ENCODE data around the gene TET3. TPM values are rescaled to one million over a fixed set of nuclear protein-coding genes. Genes with fewer than 3 reads are reported as not detected.
A peak's percentile ranks its signal among the peaks of the same experiment; 100 is the strongest.

Gene TET3
- total RNA-seq, 1 experiment from 2014 or later = 19.1 TPM

DNA sequence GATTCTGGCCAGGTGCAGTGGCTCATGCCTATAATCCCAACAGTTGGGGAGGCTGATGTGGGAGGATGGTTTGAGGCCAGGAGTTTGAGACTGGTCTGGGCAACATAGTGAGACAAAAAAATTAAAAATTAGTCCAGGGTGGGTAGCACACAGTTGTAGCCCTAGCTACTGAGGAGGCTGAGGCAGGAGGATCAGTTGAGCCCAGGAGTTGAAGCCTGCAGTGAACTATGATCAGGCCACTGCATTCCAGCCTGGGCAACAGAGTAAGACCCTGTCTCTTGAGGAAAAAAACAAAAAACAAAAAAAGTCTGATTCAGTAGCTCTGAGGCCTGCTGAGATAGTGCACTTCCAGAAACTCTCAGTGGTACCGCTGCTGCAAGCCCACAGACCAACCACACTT is 7.9 kb upstream of the TET3 start:
- Histone ChIP-seq H3K4me2 (no peak overlapping the region), H4K20me1 (ENCODE audit: insufficient read depth) (0 out of 2 replicates have a peak, but pooled peaks cover 3% of the 10 kb centered on the region), H3K4me3 (no peak overlapping the region), H3K4me1 (replicated peaks; ENCODE audit: insufficient read depth) (peaks cover 30% of the 10 kb centered on the region), H3K36me3 (ENCODE audit: low read depth) (no peaks in the 10 kb centered on the region), H3K27ac (no peak overlapping the region), H3F3A (ENCODE audit: insufficient read depth, low read depth) (peaks cover 30% of the 10 kb centered on the region), H2AFZ (no peak overlapping the region), H3K9me3 (ENCODE audit: insufficient read depth, low read depth) (peaks cover 7% of the 10 kb centered on the region; the same call in 1 of the 2 replicates), H3K27me3 (ENCODE audit: insufficient read depth, low read depth) (no peaks in the 10 kb centered on the region), H3K79me2 (ENCODE audit: low read depth) (no peaks in the 10 kb centered on the region), H3K9me2 (ENCODE audit: insufficient read depth) (no peaks in the 10 kb centered on the region)
- CTCF ChIA-PET = no interaction called here
- intact Hi-C loops (cut with micrococcal nuclease; ENCODE audit: unreplicated experiment) = no loop called here
- TF ChIP-seq, protein P1, sequence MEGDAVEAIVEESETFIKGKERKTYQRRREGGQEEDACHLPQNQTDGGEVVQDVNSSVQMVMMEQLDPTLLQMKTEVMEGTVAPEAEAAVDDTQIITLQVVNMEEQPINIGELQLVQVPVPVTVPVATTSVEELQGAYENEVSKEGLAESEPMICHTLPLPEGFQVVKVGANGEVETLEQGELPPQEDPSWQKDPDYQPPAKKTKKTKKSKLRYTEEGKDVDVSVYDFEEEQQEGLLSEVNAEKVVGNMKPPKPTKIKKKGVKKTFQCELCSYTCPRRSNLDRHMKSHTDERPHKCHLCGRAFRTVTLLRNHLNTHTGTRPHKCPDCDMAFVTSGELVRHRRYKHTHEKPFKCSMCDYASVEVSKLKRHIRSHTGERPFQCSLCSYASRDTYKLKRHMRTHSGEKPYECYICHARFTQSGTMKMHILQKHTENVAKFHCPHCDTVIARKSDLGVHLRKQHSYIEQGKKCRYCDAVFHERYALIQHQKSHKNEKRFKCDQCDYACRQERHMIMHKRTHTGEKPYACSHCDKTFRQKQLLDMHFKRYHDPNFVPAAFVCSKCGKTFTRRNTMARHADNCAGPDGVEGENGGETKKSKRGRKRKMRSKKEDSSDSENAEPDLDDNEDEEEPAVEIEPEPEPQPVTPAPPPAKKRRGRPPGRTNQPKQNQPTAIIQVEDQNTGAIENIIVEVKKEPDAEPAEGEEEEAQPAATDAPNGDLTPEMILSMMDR (conservative IDR thresholded peaks at IDR 0.05) = no peak
- no peak for TF ChIP-seq EZH2 (IDR thresholded peaks at IDR 0.05; ENCODE audit: low read depth)
- DNase-seq = no peak
- BruUV-seq (replicated peaks) = no TSS peak
- POLR2A ChIA-PET (ENCODE audit: unreplicated experiment) = no interaction called here

DNA sequence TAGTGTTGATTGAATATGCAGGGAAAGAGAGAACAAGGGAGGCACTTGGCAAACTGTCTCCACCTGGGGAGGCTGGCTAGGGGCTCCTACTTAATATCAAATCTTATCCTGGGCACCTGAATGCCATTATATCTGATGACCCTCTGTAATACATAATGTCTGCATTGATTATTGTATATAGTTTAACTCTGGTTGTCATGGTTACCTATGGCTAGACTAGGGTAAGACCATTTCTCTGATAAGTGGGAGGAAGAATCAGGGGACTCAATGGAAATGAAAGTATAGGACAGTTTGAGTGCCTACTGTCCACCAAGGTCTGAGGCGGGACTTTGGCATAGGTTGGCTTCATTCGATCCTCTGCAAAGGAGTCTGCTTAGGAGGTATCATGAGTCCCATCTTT is 7.2 kb upstream of the TET3 start:
- TF ChIP-seq, protein P1 (conservative IDR thresholded peaks at IDR 0.05) = no peak
- TF ChIP-seq EZH2 (IDR thresholded peaks at IDR 0.05; ENCODE audit: low read depth) = no peak
- Histone ChIP-seq H3K27ac (no peak overlapping the region), H3K4me3 (no peak overlapping the region), H3K4me1 (replicated peaks; ENCODE audit: insufficient read depth) (peaks cover 37% of the 10 kb centered on the region), H3K9me3 (ENCODE audit: insufficient read depth, low read depth) (peaks cover 7% of the 10 kb centered on the region; the same call in 1 of the 2 replicates), H3K79me2 (ENCODE audit: low read depth) (0 out of 2 replicates have a peak, but pooled peaks cover under 1% of the 10 kb centered on the region), H3F3A (ENCODE audit: insufficient read depth, low read depth) (peaks cover 35% of the 10 kb centered on the region), H4K20me1 (ENCODE audit: insufficient read depth) (peaks cover 3% of the 10 kb centered on the region; the same call in 1 of the 2 replicates), H3K4me2 (no peak overlapping the region), H2AFZ (no peak overlapping the region), H3K27me3 (ENCODE audit: insufficient read depth, low read depth) (no peaks in the 10 kb centered on the region), H3K36me3 (ENCODE audit: low read depth) (no peaks in the 10 kb centered on the region), H3K9me2 (ENCODE audit: insufficient read depth) (no peaks in the 10 kb centered on the region)
- ChIA-PET CTCF (no interaction called here), POLR2A (ENCODE audit: unreplicated experiment) (no interaction called here)
- intact Hi-C loops (cut with micrococcal nuclease; ENCODE audit: unreplicated experiment) = no loop called here
- BruUV-seq (replicated peaks) = no TSS peak
- DNase-seq = no peak

DNA sequence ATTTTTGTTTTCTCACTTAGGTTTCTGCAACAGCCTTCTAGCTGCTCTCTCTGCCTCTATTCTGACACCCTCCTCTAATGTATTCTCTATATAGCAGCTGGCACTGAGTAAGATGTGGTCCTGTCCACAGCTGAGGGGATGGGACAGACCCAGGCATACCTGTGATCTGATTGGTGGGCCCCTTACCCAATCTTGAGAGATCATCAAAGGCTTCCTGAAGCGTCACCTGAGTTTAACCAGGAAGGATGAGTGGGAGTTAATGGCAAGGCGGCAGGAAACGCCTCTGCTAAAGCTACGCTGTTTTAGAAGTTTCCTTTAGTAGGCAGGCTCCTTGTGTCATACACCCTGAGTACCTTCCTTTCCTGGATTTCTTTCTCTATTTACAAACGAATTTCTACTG is 5.7 kb upstream of the TET3 start:
- Histone ChIP-seq H3K9me2 (ENCODE audit: insufficient read depth) (no peaks in the 10 kb centered on the region), H3K4me1 (replicated peaks; ENCODE audit: insufficient read depth) (peaks cover 46% of the 10 kb centered on the region), H2AFZ (no peak overlapping the region), H3K4me3 (no peak overlapping the region), H4K20me1 (ENCODE audit: insufficient read depth) (peaks cover 3% of the 10 kb centered on the region; the same call in 1 of the 2 replicates), H3K36me3 (ENCODE audit: low read depth) (no peaks in the 10 kb centered on the region), H3K27me3 (ENCODE audit: insufficient read depth, low read depth) (no peaks in the 10 kb centered on the region), H3F3A (ENCODE audit: insufficient read depth, low read depth) (peaks cover 51% of the 10 kb centered on the region), H3K27ac (no peak overlapping the region), H3K9me3 (ENCODE audit: insufficient read depth, low read depth) (peaks cover 7% of the 10 kb centered on the region; the same call in 1 of the 2 replicates), H3K4me2 (peak overlapping the region; percentile 24; the same call in 1 of the 2 replicates), H3K79me2 (ENCODE audit: low read depth) (0 out of 2 replicates have a peak, but pooled peaks cover 6% of the 10 kb centered on the region)
- POLR2A ChIA-PET (ENCODE audit: unreplicated experiment) = no interaction called here
- no peak for DNase-seq
- no peak for TF ChIP-seq EZH2 (IDR thresholded peaks at IDR 0.05; ENCODE audit: low read depth)
- CTCF ChIA-PET = no interaction called here
- intact Hi-C loops (cut with micrococcal nuclease; ENCODE audit: unreplicated experiment) = no loop called here
- BruUV-seq (replicated peaks) = no TSS peak

DNA sequence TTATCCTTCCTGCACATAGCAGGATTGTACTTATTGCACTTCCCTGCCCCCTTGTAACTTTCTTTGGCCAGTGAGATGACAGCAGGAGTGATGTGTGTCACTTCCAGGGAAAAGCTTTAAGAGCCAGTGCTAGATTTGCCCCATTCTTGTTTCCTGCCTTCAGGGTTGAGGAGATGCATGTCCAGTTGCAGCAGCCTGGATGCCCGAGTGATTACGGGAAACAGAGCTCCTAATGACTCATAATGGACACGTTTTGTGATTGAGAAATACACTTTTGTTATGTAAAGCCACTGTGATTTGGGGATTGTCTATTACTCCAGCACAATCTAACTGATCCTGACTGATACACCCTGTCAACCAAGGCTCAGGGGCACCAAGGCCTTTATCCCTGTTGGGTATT is 5.0 kb upstream of the TET3 start:
- H2AFZ ChIP-seq = no peak overlapping the region
- peaks cover 55% of the 10 kb centered on the region for H3F3A ChIP-seq (ENCODE audit: insufficient read depth, low read depth)
- H3K4me3 ChIP-seq = no peak overlapping the region
- peak; percentile 28 to 87 for DNase-seq
- peaks cover 46% of the 10 kb centered on the region for H3K4me1 ChIP-seq (replicated peaks; ENCODE audit: insufficient read depth)
- H3K36me3 ChIP-seq (ENCODE audit: low read depth) = no peaks in the 10 kb centered on the region
- CTCF ChIA-PET = no interaction called here
- H3K27ac ChIP-seq = 0 out of 2 replicates have a peak overlapping the region, but pooled peaks have one; percentile 2
- no TSS peak for BruUV-seq (replicated peaks)
- H3K79me2 ChIP-seq (ENCODE audit: low read depth) = 0 out of 2 replicates have a peak, but pooled peaks cover 6% of the 10 kb centered on the region
- TF ChIP-seq, protein P1 (conservative IDR thresholded peaks at IDR 0.05) = no peak
- TF ChIP-seq EZH2 (IDR thresholded peaks at IDR 0.05; ENCODE audit: low read depth) = no peak
- POLR2A ChIA-PET (ENCODE audit: unreplicated experiment) = no interaction called here
- H3K4me2 ChIP-seq = peak overlapping the region; percentile 24; the same call in 1 of the 2 replicates
- no peaks in the 10 kb centered on the region for H3K27me3 ChIP-seq (ENCODE audit: insufficient read depth, low read depth)
- intact Hi-C loops (cut with micrococcal nuclease; ENCODE audit: unreplicated experiment) = loop anchor here (10.0 kb wide), 1 partner anchor 165 kb away; the partner anchor contains the start of gene BOLA3
- peaks cover 3% of the 10 kb centered on the region; the same call in 1 of the 2 replicates for H4K20me1 ChIP-seq (ENCODE audit: insufficient read depth)
- H3K9me3 ChIP-seq (ENCODE audit: insufficient read depth, low read depth) = peaks cover 7% of the 10 kb centered on the region; the same call in 1 of the 2 replicates
- H3K9me2 ChIP-seq (ENCODE audit: insufficient read depth) = no peaks in the 10 kb centered on the region
